ENCODE measurements around the gene GPR78.

GRCh38 chr4:8605289-8605688 is 25.1 kb downstream of the GPR78 start:
- TF ChIP-seq CTCF (IDR thresholded peaks at IDR 0.05) (no peak), POLR2A (IDR thresholded peaks at IDR 0.05) (no peak)

All from sigmoid colon (tissue), 3 donors.